H1 (cell line): ENCODE measurements around the gene NPS.

Source experiments
- CBX5 ChIP-seq: fragments of 300-800, 300-1000 bp; sonication (generic); IDR thresholded peaks from 2 replicates; pipeline ENCODE4 v1.7.1; 2016; ENCODE audit warnings: antibody characterized with exemption, low read length, low read depth
- CEBPB ChIP-seq: IDR thresholded peaks from 2 replicates; pipeline ENCODE4 v1.6.1; 2012; ENCODE audit warnings: low read depth, low read length
- EP300 ChIP-seq, 2 experiments: IDR thresholded peaks; 1 replicate in 1 of 2; 2 replicates in 1 of 2; pipeline ENCODE4 v1.6.1; 2011 to 2012; ENCODE audit warnings: low read depth in 2 of 2, low read length in 2 of 2, mild to moderate bottlenecking in 2 of 2, borderline replicate concordance in 1 of 2, inconsistent platforms in 1 of 2, moderate library complexity in 1 of 2
- EZH2 ChIP-seq: fragments of 200-600 bp; sonication (generic); IDR thresholded peaks from 2 replicates; pipeline ENCODE4 v1.7.1; 2012; ENCODE audit warnings: low read depth, mild to moderate bottlenecking, moderate library complexity, low read length, inconsistent platforms; ENCODE audit not compliant: severe bottlenecking
- JUND ChIP-seq: IDR thresholded peaks from 2 replicates; pipeline ENCODE4 v1.6.1; 2011; ENCODE audit warnings: mild to moderate bottlenecking, improper control_type of control experiment, low read length
- MAFK ChIP-seq: IDR thresholded peaks from 2 replicates; pipeline ENCODE4 v1.6.1; 2012; ENCODE audit warnings: low read depth, mild to moderate bottlenecking, improper control_type of control experiment, low read length
- NRF1 ChIP-seq: IDR thresholded peaks from 2 replicates; pipeline ENCODE4 v1.6.1; 2011; ENCODE audit warnings: mild to moderate bottlenecking, low read depth, low read length, improper control_type of control experiment
- POLR2AphosphoS5 ChIP-seq: IDR thresholded peaks from 2 replicates; pipeline ENCODE4 v1.6.1; 2011; ENCODE audit warnings: low read depth, low read length
- RAD21 ChIP-seq, 2 experiments: IDR thresholded peaks in 1 of 2; conservative IDR thresholded peaks in 1 of 2; 2 replicates each; pipeline ENCODE4 v1.6.1; 2011; ENCODE audit warnings: low read depth in 2 of 2, low read length in 2 of 2, improper control_type of control experiment in 1 of 2, inconsistent platforms in 1 of 2, mild to moderate bottlenecking in 1 of 2, moderate library complexity in 1 of 2
- SP1 ChIP-seq: IDR thresholded peaks from 2 replicates; pipeline ENCODE4 v1.6.1; 2011; ENCODE audit warnings: low read depth, low read length
- SP4 ChIP-seq: IDR thresholded peaks from 2 replicates; pipeline ENCODE4 v1.6.1; 2012; ENCODE audit warnings: low read length, inconsistent platforms
- TAF1 ChIP-seq: IDR thresholded peaks from 2 replicates; pipeline ENCODE4 v1.6.1; 2011; ENCODE audit warnings: mild to moderate bottlenecking, low read depth, low read length
- TF ChIP-seq, protein P1 (sequence below): IDR thresholded peaks from 2 replicates; pipeline ENCODE4 v1.6.1; 2012; ENCODE audit warnings: inconsistent platforms
- TF ChIP-seq, protein P2 (sequence below), 3 experiments: IDR thresholded peaks; 1 replicate in 2 of 3; 2 replicates in 1 of 3; pipeline versions ENCODE4 v1.5.1 to v1.6.1; 2011; ENCODE audit warnings: low read length in 3 of 3, mild to moderate bottlenecking in 3 of 3, inconsistent platforms in 2 of 3, low read depth in 1 of 3, moderate library complexity in 1 of 3; ENCODE audit not compliant: insufficient read depth in 1 of 3; ENCODE audit errors: control extremely low read depth in 1 of 3

DNA sequence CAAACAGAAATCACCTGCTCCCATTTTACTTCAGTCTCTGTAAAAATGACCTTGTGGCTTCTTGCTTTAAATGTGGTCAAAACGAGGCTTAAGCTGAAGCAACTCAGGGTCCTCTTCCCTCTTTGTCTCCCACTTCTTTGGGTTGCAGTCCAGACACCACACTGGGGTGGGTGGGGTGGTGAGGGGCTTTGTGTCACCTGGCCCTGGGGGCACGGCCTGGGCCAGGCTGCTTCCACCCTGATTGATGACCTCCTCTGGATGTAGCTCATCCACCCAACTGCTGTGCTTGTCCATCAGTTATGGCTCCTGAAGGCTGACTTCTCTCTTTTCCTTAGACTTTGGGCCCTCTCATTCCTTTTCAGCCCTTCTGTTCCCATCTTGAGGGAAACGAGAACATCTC lies 26.8 kb upstream of the NPS start:
- no peak for TF ChIP-seq JUND
- no peak for TF ChIP-seq SP1
- no peak for TF ChIP-seq RAD21 (IDR thresholded peaks at IDR 0.05 in 1 of 2, conservative IDR thresholded peaks at IDR 0.05 in 1 of 2; ENCODE audit: low read depth in 2 of 2, low read length in 2 of 2)
- TF ChIP-seq, protein P1, sequence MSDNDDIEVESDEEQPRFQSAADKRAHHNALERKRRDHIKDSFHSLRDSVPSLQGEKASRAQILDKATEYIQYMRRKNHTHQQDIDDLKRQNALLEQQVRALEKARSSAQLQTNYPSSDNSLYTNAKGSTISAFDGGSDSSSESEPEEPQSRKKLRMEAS = no peak
- TF ChIP-seq EP300 (IDR thresholded peaks at IDR 0.05; ENCODE audit: borderline replicate concordance in 1 of 2, low read depth in 2 of 2, low read length in 2 of 2) = no peak
- TF ChIP-seq, protein P2, sequence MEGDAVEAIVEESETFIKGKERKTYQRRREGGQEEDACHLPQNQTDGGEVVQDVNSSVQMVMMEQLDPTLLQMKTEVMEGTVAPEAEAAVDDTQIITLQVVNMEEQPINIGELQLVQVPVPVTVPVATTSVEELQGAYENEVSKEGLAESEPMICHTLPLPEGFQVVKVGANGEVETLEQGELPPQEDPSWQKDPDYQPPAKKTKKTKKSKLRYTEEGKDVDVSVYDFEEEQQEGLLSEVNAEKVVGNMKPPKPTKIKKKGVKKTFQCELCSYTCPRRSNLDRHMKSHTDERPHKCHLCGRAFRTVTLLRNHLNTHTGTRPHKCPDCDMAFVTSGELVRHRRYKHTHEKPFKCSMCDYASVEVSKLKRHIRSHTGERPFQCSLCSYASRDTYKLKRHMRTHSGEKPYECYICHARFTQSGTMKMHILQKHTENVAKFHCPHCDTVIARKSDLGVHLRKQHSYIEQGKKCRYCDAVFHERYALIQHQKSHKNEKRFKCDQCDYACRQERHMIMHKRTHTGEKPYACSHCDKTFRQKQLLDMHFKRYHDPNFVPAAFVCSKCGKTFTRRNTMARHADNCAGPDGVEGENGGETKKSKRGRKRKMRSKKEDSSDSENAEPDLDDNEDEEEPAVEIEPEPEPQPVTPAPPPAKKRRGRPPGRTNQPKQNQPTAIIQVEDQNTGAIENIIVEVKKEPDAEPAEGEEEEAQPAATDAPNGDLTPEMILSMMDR (IDR thresholded peaks at IDR 0.05; ENCODE audit: control extremely low read depth in 1 of 3, insufficient read depth in 1 of 3, low read depth in 1 of 3, low read length in 3 of 3) = no peak
- no peak for TF ChIP-seq CBX5
- no peak for TF ChIP-seq POLR2AphosphoS5
- no peak for TF ChIP-seq EZH2
- TF ChIP-seq TAF1 = no peak
- no peak for TF ChIP-seq NRF1
- TF ChIP-seq SP4 = no peak
- no peak for TF ChIP-seq CEBPB
- no peak for TF ChIP-seq MAFK
